IPS-18c (cell line): ENCODE measurements around the gene SMYD5.

Experiments
- H3K4me3 ChIP-seq: 2 replicates; pipeline ENCODE4 v1.7.0; 2013; ENCODE audit warnings: low read depth, mild to moderate bottlenecking, low read length, moderate library complexity; ENCODE audit not compliant: insufficient read depth
- H3K9me3 ChIP-seq: one replicate; pipeline ENCODE4 v1.6.1; 2013; ENCODE audit warnings: mild to moderate bottlenecking, low read length, moderate library complexity; ENCODE audit not compliant: control insufficient read depth, insufficient read depth

The SMYD5 gene

DNA sequence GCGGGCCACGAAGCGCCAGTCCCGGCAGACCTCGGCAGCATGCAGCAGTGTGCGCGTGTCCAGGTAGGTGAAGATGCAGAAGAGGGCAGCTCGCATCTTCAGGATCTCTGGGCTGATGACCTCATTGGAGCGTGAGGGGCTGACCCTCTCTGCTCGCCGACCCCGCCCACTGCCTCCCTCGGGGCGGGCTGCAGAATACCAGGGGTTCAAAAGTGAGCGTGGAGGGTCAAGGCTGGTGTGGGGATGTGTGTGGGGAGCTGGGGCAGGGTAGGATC is 50.2 kb downstream of the SMYD5 start:
- no peak overlapping the region for H3K4me3 ChIP-seq
- no peaks in the 10 kb centered on the region for H3K9me3 ChIP-seq

DNA sequence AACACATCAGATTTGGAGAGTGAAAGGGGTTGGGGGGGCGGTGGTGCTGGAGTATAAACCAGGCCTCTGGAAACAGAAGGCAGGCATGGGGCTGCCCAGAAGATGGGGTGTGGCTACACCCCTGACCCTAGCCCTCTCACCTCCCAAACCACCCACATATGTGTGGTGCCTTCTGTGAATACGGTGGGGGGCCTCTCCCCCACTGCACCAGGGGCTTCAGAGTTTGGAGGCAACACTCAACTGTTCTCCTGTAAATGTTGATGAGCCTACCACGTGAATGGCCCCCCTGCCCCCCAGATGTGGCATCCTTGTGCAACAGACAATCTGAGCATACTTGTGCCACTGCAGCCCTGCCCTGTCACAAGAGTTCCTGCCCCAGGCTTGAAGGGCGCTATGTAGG is 50.7 kb downstream of the SMYD5 start:
- Histone ChIP-seq H3K4me3 (no peak overlapping the region), H3K9me3 (no peaks in the 10 kb centered on the region)

DNA sequence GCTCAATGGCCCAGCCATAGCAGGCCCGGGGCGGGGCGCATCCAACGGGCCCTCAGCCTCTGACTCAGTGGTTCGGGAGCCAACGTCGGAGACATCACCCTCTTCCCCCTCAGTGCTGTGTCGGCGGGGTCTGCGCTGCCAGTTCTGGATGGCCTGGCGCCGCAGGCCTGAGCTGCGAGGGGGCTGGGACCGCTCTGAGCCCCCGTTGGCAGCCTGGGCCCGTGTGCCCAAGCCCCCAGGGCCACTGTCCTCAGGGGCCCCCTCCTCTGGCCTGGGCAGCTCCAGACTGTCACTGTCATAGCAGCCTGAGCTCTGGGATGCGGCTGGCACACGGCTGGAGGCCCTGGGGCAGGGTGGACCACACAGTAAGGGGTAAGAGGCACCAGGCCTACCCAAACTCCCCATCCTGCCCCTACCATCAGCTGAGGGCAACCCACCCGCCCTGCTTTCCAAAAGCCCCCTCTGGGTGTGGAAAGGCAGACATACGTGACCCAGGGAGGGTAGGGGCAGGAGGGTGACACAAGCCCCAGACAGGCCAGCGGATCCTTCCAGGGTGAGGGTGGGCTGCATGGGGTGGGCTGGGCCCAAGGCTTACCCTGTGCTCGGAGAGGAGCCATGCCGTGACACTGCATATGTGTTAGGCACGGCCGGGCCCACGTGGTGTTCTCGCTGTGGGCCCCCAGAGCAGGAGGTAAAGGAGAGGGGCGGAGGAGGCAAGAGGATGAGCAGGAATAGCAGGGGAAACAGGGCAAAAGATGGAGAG is 51.4 kb downstream of the SMYD5 start:
- Histone ChIP-seq H3K9me3 (no peaks in the 10 kb centered on the region), H3K4me3 (no peak overlapping the region)

DNA sequence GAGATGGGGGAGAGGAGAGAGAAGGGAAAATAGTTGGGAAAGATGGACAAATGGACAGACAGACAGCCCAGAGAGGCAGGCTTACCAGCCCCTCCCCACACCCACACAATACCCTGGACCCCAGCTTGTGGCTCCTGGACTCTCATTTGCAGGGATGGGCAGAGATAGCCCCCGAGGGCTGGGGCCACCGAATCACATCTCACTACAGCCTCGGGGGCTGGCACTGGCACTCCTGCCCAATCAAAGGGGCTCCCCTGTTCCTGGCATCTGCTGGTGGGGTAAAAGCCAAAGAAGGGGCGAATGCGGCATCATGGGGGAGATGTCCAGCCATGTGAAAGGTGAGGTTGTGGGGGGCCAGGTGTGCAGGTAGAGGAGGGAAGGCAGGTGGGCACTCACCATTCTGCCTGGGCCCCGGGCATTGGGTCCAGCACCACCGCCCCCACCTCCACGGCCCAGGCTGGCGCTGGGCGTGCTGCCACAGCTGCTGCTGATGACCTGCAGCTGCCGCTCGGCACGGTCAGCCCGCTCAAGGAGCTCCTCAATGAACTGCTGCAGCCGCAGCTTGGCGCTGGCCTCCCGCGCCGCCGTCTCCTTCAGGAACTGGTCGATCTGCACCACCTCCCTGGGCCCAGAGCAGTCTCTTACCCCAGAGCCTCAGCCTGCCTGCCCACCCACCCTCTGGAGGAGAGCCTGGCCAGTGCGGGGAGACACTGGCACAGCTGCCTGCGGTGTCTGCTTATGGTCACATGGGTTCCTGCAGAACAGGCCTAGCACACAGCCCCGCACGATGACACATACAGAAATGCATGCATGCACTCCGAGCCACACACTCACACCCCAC is 52.2 kb downstream of the SMYD5 start:
- H3K9me3 ChIP-seq: no peaks in the 10 kb centered on the region

DNA sequence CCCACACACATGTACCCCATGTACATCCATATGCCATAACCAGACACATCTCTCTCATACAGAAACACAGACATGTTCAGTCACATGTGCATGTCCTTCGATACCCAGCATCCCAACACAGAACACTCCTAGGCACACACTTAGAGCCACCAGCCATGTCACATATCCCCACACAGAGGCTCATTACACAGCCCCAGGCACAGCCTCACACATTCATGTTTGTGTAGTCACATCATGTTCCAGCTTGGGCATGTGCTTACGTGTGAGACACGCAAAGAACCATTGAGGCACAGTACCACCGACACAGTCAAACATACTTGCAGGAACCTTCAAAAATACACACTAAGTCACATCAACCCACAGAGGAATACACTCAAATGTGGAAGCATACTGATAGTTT is 53.0 kb downstream of the SMYD5 start:
- no peak overlapping the region for H3K4me3 ChIP-seq
- no peaks in the 10 kb centered on the region for H3K9me3 ChIP-seq

More for the DNA sequence above, 52.2 kb downstream of the SMYD5 start:
- H3K4me3 ChIP-seq: no peak overlapping the region

DNA sequence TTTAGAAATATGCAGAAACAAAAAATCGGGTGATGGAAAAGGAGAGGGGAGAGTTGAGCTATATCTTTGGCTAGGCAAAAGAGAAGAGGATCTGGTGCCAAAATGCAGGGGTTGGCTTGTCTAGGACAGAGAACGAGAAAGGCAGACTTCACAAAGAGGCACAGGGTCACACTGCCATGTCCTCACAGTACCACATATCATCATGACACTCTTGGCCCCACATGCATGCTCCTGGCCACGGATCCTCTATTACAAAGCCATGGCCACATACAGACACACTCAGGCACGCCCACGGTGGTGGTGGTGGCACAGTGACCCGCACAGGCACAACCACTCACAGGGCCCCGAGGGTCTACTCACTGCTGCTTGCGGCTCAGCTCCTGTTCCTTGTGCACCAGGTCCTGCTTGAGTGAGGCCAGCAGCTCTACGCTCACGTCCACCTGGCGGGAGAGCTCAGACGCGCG is 54.4 kb downstream of the SMYD5 start:
- H3K4me3 ChIP-seq: peak overlapping the region; percentile 61
- H3K9me3 ChIP-seq: no peaks in the 10 kb centered on the region

DNA sequence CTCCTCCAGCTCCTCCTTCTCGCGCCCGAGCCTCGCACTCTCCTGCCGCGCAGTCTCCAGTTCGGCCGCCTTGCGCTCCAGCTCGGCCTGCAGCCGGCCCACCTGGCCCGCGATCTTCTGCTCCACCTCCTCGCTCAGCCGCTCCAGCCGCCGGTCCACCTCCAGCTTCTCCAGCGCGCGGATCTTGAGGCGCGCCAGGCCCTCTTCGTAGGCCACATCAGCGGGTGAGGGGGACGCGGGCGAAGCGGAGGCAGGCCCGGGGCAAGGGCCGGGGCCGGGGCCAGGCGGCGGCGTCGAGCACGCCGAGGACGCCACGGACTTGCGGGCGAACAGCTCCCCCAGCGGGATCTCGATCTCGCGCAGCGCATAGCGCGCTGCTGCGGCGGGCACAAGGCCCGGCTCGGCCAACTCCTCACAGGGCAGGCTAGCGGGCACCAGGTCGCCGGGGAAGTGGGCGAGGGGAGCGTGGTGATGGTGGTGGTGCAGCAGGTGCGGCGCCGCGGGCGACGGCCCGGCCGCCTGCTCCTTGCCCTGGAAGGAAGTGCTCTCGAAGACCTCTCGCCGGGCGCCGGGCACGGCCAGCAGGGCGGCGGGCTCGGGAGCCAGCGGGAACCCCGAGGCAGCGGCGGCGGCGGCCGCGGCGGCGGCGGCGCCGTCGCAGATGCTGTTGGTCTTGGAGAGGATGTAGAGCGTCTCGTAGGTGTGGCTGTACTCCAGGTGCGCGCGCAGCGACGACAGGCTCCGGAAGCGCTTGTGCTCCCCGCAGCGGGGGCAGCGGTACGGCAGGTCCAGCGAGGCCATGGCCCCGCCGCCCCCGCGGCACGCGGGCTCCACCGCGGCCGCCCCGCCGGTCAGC is 55.0 kb downstream of the SMYD5 start:
- Histone ChIP-seq H3K9me3 (no peaks in the 10 kb centered on the region), H3K4me3 (peak overlapping the region; percentile 61)

DNA sequence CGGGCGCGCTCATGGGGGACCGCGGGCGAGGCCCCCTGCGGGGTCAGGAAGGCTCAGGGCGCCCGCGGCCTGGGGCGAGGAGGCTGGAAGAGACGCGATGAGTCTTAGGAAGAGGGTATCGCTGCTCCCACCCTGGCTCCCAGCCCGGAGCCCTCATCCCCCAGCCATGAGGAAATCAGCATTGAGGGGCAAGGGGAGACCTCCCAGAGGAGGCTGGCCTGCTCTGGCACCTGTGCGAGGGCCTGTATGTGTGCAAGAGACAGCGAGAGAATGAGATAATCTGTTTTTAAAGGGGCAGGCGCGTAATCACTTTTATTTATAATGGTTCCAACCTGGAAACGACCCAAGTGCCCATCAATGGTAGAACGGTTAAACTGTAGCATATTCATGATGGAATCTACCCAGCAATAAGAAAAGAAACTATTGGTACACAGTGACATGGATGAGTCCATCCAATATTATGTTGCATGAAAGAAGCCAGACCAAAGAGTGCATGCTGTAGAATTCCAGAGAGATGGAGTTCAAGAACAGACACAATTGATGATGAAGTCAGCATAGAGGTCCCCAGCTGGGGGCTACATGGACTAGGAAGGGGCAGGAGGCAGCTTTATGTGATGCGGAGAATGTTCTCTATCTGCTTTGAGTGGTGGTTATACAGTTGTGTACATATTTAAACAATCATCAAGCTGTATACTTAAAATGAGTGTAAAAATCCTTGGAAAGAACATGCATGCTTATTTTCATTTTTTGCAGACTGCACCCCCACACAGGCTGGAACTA is 55.8 kb downstream of the SMYD5 start:
- Histone ChIP-seq H3K4me3 (peak overlapping the region; percentile 41), H3K9me3 (no peaks in the 10 kb centered on the region)

DNA sequence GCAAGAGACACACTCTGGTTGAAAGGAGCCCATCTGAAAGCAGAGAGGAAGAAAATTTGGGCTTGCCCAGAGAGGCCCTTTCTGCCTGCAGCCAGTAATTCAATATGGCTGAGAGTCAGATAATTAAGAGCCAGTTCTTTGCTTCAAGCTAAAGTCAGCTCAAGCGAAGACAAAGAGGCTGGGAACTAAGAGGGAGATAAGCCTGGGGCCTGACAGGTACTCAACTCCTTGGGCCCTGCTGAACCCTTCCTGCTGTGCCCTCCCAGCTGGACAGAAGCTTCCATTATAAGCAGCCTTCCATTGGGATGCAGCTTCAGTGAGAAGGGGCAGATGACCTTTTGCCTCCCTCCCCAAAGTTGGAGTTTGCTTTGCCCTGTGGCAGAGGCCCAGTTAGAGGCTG is 58.2 kb downstream of the SMYD5 start:
- Histone ChIP-seq H3K4me3 (no peak overlapping the region), H3K9me3 (no peaks in the 10 kb centered on the region)
